ENCODE data around the gene FHOD1. TPM values are rescaled to one million over a fixed set of nuclear protein-coding genes. Genes with fewer than 3 reads are reported as not detected.
A peak's percentile ranks its signal among the peaks of the same experiment; 100 is the strongest.

FHOD1 gene
- total and polyA plus RNA-seq, 2 of the 13 experiments (the other 11 are each of a cell fraction or from before 2014, with no cell fraction given), result 20.0 to 20.8 TPM

DNA sequence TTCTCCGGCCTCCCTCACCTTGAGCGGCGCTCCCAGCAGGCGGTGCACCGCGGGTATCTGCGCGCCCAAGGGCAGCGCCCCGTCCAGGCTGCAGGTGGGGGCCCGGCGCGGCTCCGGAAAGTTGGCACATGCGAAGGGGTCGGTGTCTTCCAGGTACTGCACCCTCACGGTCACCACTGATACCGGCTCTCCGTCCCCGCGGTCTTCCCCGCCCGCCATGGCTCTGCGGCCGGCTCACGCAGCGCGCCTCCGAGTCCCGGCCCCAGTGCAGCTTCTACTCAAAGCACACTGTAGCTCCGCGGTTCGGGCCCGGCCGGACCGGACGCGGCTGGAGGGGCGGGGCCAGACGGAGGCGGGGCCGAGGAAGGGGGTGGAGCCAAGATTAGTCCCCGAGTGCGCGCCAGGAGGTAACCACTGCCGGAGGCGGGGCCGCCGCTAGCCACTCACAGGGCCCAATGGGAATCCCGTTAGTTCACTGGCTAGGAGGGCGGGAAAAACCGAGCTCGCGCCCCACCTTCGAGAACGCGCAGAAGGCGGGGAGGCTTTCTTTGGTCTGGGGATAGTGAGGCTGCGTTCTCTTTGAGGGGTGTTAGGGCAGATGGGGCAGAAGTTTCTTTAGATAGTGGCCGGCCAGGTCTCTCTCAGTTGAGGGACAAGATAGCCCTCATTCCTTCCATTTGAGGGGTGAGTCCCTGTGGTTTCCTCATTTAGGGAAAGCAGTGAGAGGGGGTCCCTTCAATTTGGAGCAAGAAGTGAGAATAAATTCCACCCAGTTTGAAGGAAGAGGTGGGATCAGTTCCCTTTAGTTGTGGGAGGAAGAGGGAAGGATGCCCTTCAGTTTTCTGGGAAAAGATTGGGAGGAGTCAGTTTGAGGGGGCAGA, at the start of gene FHOD1 (continued):
- TF ChIP-seq ZFP41 (CRISPR knock-in tag; IDR thresholded peaks at IDR 0.05; ENCODE audit: borderline replicate concordance) (no peak), PRPF4 (IDR thresholded peaks at IDR 0.05; ENCODE audit: low read depth, low read length, poor library complexity, severe bottlenecking) (no peak), ZNF282 (IDR thresholded peaks at IDR 0.05; ENCODE audit: partially characterized antibody) (no peak), ZNF281 (CRISPR knock-in tag; IDR thresholded peaks at IDR 0.05; ENCODE audit: borderline replicate concordance) (no peak), MXD3 (CRISPR knock-in tag; IDR thresholded peaks at IDR 0.05) (peak; percentile 44; the same call in 1 of the 2 replicates), ATAD3A (CRISPR knock-in tag; IDR thresholded peaks at IDR 0.05) (no peak), ZNF121 (CRISPR knock-in tag; IDR thresholded peaks at IDR 0.05) (no peak), ZNF256 (CRISPR knock-in tag; conservative IDR thresholded peaks at IDR 0.05) (no peak), CEBPZ (IDR thresholded peaks at IDR 0.05; ENCODE audit: low read length) (no peak), PCBP1 (IDR thresholded peaks at IDR 0.05; ENCODE audit: borderline replicate concordance, low read depth, low read length) (no peak), SATB2 (CRISPR knock-in tag; IDR thresholded peaks at IDR 0.05) (no peak), KLF6 (CRISPR knock-in tag; IDR thresholded peaks at IDR 0.05) (peak; percentile 78), ZNF781 (CRISPR knock-in tag; IDR thresholded peaks at IDR 0.05; ENCODE audit: borderline replicate concordance, not compliant biosample characterization) (peak; percentile 25)
- TF ChIP-seq, protein P1, sequence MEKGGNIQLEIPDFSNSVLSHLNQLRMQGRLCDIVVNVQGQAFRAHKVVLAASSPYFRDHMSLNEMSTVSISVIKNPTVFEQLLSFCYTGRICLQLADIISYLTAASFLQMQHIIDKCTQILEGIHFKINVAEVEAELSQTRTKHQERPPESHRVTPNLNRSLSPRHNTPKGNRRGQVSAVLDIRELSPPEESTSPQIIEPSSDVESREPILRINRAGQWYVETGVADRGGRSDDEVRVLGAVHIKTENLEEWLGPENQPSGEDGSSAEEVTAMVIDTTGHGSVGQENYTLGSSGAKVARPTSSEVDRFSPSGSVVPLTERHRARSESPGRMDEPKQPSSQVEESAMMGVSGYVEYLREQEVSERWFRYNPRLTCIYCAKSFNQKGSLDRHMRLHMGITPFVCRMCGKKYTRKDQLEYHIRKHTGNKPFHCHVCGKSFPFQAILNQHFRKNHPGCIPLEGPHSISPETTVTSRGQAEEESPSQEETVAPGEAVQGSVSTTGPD (CRISPR knock-in tag; IDR thresholded peaks at IDR 0.05), result no peak
- TF ChIP-seq, protein P2, sequence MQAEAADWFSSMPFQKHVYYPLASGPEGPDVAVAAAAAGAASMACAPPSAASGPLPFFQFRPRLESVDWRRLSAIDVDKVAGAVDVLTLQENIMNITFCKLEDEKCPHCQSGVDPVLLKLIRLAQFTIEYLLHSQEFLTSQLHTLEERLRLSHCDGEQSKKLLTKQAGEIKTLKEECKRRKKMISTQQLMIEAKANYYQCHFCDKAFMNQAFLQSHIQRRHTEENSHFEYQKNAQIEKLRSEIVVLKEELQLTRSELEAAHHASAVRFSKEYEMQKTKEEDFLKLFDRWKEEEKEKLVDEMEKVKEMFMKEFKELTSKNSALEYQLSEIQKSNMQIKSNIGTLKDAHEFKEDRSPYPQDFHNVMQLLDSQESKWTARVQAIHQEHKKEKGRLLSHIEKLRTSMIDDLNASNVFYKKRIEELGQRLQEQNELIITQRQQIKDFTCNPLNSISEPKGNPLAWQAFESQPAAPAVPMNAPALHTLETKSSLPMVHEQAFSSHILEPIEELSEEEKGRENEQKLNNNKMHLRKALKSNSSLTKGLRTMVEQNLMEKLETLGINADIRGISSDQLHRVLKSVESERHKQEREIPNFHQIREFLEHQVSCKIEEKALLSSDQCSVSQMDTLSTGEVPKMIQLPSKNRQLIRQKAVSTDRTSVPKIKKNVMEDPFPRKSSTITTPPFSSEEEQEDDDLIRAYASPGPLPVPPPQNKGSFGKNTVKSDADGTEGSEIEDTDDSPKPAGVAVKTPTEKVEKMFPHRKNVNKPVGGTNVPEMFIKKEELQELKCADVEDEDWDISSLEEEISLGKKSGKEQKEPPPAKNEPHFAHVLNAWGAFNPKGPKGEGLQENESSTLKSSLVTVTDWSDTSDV (CRISPR knock-in tag; IDR thresholded peaks at IDR 0.05), result peak; percentile 86; the same call in 1 of the 2 replicates
- TF ChIP-seq, protein P3, sequence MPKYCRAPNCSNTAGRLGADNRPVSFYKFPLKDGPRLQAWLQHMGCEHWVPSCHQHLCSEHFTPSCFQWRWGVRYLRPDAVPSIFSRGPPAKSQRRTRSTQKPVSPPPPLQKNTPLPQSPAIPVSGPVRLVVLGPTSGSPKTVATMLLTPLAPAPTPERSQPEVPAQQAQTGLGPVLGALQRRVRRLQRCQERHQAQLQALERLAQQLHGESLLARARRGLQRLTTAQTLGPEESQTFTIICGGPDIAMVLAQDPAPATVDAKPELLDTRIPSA (CRISPR knock-in tag; IDR thresholded peaks at IDR 0.05; ENCODE audit: borderline replicate concordance), result 0 out of 2 replicates have a peak, but pooled peaks have one; percentile 44
